GM18511 (cell line): Measurements from ENCODE around the gene DYNLT2B.
A peak's percentile ranks its signal among the peaks of the same experiment; 100 is the strongest.
"Not testable (repeated sequence)": the region's sequence is repeated elsewhere in the genome, so short reads cannot be mapped to it uniquely, and the experiment has no call there.

Experiments used
- ATAC-seq: cut with Tn5 transposase; IDR thresholded peaks from one replicate; pipeline ENCODE4 v1.9.1; 2021; ENCODE audit warnings: mild to moderate bottlenecking, moderate library complexity; ENCODE audit not compliant: unreplicated experiment

Gene DYNLT2B

DNA sequence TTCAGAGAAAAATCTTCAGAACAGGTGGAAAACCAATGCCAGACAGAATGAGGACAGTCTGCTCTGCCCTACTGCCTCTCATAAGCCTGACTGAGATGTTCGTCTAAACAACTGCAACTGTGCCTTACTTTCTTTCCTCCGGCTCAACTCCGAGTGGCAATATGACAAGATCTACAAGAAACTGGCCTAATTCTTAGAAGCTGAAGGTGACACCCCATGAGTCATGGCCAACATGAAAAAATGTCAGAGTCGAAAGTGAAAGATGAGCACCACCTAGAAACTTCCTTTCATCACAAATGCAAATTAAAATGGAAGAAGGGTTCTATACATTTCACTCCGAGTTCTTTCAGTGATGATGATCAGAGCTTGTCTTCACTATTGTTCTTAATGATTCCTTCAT, 43.5 kb downstream of the DYNLT2B start:
- peak; percentile 91 for ATAC-seq

DNA sequence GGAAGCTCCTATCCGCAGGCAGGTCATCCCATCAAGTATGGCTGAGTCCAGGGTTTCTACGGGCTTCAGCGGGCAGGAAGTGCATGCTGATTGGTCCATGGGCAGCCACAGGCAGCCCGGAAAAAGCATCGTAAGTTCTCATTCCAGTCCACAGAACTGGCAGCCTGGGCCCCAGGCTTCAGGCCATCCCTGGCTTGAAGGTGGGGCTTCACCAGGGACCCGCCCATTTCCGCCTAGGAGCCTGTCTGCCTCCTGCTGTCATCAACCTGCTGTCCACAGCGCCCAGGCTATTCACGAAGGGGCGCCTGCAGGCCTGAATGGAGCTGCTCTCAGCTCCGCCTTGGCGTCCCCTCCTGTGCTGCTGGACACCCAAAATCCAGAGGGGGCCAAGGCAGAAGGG, 44.4 kb downstream of the DYNLT2B start:
- no peak for ATAC-seq

DNA sequence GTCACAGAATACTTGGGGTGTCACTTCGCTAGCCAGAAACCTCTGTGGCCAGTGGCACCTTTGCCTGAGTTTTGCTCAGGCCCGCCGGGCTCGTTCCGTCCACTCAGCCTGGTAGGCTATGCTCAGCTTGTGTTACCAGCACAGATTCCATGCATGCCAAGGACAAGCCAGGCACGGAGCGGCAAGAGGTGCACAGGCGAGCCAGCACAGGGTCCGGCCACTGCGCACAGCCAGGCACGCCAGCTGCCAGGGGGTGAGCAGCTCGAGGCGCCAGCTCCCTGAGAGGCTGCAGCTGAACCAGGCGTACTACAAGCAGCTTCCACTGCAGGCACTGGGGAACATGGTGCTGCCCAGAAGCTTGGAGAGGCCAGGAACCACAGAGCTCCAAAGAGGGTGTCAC, 45.2 kb downstream of the DYNLT2B start:
- ATAC-seq: no peak

DNA sequence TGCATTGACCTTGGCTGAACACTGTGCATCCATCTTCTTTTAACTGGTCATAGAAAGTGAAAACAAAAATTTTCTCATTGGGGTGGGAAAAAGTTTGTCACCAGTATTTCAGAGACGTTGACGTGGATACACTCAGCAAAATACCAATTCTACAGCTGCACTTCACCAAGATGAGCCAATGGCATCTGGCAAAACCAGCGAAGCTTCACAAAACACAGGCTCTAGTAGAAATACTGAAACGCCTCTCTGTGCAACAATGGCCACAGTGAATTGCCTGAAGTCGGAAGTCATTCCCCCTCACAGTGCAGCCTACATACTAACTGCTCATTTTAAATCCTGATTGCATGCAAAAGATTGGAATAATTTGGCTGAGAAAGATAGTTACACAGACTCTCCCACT, 47.5 kb downstream of the DYNLT2B start:
- no peak for ATAC-seq

DNA sequence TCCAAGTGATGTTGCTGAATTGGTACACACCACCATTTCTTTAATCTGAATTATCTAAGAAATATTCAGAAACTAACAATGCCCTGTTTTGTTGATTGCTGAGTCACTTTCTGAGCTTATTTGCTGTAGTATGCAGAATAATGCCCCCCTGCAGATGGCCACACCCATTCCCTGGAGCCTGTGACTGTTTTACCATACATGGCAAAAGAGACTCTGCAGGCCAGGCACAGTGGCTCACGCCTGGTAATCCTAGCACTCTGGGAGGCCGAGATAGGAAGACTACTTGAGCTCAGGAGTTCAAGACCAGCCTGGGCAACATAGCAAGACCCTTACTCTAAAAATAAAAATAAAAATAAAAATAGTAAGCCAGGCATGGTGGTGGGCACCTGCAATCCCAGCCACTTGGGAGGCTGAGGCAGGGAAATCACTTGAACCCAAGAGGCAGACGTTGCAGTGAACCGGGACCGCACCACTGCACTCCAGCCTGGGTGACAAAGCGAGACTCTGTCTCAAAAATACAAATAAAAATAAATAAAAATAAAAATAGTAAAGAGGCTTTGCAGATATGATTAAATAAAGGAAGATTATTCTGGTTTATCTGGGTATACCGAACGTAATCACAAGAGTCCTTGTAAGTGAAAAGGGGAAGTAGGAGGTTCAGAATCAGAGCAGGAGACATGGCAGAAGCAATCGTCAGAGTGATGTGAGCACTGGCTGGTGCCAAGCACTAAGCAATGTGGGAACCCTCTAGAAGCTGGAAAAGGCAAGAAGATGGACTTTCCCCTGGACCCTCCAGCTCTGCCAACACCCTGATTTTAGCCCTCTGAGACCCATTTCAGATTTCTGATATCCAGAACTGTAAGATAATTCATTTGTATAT, 49.5 kb downstream of the DYNLT2B start:
- no peak for ATAC-seq

DNA sequence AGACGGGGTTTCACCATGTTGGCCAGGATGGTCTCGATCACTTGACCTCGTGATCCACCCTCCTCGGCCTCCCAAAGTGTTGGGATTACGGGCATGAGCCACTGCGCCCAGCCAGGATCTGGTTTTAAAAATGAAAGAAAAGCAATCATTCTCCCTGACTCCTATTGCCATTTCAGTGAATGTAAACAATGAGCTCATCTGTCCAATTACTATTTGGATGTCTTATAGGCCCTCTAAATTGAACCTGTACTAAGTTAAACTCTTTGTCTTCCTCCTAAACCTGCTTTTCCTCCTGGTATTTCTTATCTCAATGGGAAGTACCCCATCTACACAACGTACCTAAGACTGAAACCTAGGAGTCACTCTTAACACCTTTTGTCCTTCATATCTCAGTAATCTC, 54.2 kb downstream of the DYNLT2B start:
- no peak for ATAC-seq

DNA sequence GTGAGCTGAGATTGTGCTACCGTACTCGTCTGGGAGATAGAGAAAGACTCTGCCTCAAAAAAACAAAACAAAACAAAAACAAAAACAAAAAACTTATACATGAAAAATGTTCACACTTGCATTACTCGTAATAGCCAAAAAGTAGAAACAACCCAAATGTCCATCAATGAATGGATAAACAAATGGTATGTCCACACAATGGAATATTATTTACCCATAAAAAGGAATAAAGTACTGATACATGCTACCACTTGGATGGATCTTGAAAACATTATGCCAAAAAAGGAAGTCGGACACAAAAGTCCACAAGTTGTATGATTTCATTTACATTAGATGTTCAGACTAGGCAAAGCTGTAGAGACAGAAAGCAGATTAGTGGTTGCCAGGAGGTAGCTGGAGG, 57.3 kb downstream of the DYNLT2B start:
- no peak for ATAC-seq

DNA sequence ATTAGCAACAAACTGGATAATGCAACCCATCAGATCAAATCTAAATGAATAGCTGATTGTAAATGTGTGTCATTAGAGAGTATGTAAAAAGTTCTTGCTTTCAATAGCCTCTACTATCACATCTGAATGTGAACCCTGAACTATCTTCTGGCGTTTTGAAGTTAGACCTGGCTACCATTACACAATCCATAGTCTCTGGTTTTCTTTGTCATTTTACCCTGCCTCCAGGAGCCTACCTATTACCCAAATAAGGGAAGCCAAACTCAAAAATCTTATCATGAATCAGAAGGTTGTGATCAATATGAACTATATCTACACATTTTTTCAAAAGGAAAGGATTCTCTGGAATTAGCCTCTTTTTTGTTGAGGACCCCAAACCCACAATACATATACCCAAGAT, 62.3 kb downstream of the DYNLT2B start:
- ATAC-seq: no peak

DNA sequence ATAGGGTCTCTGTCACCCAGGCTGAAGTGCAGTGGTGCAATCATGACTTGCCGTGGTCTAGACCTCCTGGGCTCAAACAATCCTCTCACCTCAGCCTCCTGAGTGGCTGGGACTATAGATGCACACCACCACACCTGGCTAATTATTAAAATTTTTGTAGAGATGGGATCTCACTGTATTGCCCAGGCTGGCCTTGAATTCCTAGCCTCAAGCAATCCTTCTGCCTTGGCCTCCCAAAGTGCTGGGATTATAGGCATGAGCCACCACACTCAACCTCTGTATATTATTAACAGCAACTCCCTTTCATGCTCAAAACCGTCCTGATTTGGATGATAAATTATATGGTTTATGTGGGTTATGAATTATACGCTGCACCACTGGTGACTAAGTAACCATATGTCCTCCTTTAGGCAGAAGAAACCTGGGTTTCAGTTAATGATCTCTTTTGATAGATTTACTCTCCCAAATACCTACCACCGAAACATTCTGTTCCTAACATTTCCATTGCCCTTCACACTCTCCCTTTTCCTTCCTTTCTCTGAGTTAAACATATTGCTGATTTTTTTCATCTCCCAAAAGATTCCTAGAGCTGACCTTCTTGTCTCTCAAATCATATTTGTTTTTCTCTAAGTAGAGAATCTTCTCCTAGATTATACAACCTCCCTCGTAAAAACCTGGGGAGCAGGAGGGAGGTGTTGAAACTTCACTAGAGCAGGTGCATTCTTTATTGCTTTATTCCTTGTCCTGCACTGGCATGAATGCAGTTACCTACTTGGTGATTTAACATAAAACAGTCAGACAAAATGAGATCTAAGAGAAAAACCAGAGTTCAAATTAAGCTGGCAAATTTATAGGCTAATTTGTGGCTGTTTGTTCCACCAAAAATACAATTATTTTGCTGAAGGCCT, 63.4 kb downstream of the DYNLT2B start:
- no peak for ATAC-seq

DNA sequence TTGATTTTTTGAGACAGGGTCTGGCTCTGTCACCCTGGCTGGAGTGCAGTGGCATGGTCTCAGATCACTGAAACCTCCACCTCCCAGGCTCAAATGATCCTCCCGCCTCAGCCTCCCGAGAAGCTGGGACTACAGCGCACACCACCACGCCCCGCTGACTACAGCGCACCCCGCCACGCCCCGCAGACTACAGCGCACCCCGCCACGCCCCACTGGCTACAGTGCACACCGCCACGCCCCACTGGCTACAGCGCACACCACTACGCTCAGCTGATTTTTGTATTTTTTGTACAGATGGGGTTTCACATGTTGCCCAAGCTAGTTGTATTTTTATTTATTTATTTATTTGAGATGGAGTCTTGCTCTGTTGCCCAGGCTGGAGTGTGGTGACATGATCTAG, 66.1 kb downstream of the DYNLT2B start:
- ATAC-seq: no peak

DNA sequence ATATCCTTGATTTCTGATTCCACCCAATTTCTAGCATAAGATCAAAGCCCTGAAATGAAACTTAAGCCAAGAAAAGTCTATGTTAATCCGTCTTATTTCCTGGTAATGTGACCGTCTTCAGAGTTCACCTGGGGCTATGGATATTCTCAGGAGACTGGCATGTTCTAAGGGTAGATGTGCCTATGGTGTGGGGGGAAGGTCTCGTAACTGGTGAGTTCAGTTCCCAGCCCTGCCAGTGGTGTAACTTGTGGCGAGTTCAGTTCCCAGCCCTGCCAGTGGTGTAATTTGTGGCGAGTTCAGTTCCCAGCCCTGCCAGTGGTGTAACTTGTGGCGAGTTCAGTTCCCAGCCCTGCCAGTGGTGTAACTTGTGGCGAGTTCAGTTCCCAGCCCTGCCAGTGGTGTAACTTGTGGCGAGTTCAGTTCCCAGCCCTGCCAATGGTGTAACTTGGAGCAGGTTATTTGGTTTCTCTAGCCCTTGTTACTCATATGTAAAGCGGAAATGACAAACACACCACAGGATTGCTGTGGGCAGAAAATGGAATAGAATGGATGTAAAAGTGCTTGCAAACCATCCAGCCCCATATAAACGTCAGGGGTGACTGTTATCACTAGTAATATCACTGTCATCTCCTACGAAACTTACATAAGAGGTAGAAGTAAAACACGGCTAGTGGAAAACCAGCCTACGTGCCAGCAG, 71.3 kb downstream of the DYNLT2B start:
- ATAC-seq: no peak

DNA sequence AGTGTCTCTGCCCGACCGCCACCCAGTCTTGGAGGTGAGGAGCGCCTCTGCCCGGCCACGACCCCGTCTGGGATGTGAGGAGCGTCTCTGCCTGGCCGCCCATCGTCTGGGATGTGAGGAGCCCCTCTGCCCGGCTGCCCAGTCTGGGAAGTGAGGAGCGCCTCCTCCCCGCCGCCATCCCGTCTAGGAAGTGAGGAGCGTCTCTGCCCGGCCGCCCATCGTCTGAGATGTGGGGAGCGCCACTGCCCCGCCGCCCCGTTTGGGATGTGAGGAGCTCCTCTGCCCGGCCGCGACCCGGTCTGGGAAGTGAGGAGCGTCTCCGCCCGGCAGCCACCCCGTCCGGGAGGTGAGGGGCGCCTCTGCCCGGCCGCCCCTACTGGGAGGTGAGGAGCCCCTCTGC, 73.9 kb downstream of the DYNLT2B start:
- ATAC-seq: not testable (repeated sequence)

DNA sequence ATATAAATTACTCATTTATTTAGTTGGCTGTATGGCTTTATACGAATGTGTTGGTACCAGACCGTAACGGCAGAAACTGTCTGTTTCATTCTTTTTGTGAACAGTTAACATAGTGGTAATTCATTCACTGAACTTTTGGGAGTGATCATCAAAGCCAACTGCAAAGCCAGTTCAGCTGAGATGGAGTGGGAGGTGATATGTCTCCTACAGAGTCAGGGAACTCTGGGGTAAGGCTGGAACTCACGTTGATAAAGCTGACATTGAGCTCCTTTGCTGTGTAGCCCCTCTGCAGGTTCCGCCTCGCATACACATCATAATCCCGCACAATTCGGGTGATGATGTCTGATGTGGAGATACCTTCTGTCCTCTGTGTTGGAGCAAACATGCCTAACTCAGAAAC, 76.3 kb downstream of the DYNLT2B start:
- no peak for ATAC-seq
